ENCODE measurements around the gene GSTM1. TPM values are rescaled to one million over a fixed set of nuclear protein-coding genes. Genes with fewer than 3 reads are reported as not detected.

GSTM1 gene
- total RNA-seq, 1 donor from 2014 or later: 13.8 TPM

DNA sequence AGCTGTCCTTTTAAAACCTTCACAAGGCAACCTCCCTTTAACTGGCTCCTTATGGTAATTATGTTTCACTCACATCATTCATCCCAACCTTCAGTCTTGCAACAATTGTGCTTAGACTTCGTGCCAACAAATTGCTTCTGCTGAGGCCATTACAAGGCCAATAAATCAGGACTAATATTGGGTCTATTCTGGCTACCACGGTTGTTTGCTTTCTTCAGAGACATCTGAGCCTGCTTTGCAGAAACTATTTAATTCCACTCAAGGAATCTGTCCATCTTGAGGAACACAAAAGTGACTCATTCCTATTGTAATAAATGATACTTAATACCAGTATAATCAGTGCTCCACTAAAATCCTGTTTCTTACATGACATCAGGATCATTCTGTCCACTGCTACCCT is 34.3 kb upstream of the GSTM1 start:
- Histone ChIP-seq H3F3A (ENCODE audit: low read depth) (peaks cover 4% of the 10 kb centered on the region), H3K4me3 (no peak overlapping the region), H3K9ac (no peak overlapping the region), H3K27ac (no peak overlapping the region), H3K36me3 (no peaks in the 10 kb centered on the region), H4K20me1 (ENCODE audit: low read depth) (no peaks in the 10 kb centered on the region), H3K4me1 (peaks cover 3% of the 10 kb centered on the region), H3K79me2 (ENCODE audit: low read depth) (no peaks in the 10 kb centered on the region), H2AFZ (replicated peaks) (no peak overlapping the region), H3K4me2 (no peak overlapping the region), H3K27me3 (peaks cover 55% of the 10 kb centered on the region), H3K9me3 (ENCODE audit: low read depth) (no peaks in the 10 kb centered on the region)
- peaks cover 20% of the 10 kb centered on the region for H3K4me1 Mint-ChIP-seq
- TF ChIP-seq, protein P1, sequence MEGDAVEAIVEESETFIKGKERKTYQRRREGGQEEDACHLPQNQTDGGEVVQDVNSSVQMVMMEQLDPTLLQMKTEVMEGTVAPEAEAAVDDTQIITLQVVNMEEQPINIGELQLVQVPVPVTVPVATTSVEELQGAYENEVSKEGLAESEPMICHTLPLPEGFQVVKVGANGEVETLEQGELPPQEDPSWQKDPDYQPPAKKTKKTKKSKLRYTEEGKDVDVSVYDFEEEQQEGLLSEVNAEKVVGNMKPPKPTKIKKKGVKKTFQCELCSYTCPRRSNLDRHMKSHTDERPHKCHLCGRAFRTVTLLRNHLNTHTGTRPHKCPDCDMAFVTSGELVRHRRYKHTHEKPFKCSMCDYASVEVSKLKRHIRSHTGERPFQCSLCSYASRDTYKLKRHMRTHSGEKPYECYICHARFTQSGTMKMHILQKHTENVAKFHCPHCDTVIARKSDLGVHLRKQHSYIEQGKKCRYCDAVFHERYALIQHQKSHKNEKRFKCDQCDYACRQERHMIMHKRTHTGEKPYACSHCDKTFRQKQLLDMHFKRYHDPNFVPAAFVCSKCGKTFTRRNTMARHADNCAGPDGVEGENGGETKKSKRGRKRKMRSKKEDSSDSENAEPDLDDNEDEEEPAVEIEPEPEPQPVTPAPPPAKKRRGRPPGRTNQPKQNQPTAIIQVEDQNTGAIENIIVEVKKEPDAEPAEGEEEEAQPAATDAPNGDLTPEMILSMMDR (IDR thresholded peaks at IDR 0.05): no peak
- TF ChIP-seq EZH2phosphoT487 (IDR thresholded peaks at IDR 0.05): no peak
- TF ChIP-seq EZH2 (IDR thresholded peaks at IDR 0.05): no peak
- peaks cover 2% of the 10 kb centered on the region for H3K36me3 Mint-ChIP-seq
- DNase-seq (ENCODE audit: low spot score): no peak
- no peak overlapping the region for H3K27ac Mint-ChIP-seq
- H3K4me3 Mint-ChIP-seq: no peak overlapping the region
- H3K9me3 Mint-ChIP-seq: no peaks in the 10 kb centered on the region
- H3K27me3 Mint-ChIP-seq (ENCODE audit: insufficient read depth, low read depth): peaks cover 7% of the 10 kb centered on the region

- no peak overlapping the region for H3K27ac Mint-ChIP-seq
These were observed 33.1 kb upstream of the GSTM1 start for GRCh38 chr1:109654519-109654918.

DNA sequence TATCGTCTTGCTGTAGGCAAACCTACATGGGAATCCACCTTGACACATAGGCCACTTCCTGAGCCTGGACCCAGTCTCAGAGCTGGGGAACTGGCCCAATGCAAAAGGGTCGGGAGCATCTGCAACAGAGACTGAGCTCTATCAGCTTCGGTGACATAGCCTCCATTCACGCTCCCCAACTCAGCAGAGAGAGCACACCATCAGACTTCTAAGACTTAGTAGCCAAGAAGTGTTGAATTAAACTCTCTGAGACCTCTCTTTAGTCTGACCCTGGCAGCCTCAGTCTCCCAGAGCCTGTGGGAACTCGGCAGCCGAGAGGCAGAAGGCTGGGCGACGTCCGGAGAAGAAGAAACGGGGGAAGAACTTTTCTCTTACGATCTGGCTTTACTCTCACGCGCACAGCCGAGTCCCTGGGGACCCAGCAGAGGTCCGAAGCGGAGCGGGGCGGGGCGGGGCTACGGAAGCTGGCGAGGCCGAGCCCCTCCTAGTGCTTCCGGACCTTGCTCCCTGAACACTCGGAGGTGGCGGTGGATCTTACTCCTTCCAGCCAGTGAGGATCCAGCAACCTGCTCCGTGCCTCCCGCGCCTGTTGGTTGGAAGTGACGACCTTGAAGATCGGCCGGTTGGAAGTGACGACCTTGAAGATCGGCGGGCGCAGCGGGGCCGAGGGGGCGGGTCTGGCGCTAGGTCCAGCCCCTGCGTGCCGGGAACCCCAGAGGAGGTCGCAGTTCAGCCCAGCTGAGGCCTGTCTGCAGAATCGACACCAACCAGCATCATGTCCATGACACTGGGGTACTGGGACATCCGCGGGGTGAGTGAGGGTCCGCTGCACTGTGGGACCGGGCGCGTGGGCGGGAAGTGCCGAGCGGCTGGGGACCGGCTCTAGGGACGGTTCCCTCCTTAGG is 31.8 kb upstream of the GSTM1 start, which contains the start of gene GSTM4:
Gene GSTM4, plus strand, starts transcription at position 485 of the 905 bp plus-strand sequence. Its CDS starts 291 bp downstream, at position 776.
- peaks cover 13% of the 10 kb centered on the region for H3K27me3 Mint-ChIP-seq (ENCODE audit: insufficient read depth, low read depth)
- peaks cover 17% of the 10 kb centered on the region for H3K4me1 Mint-ChIP-seq
- Histone ChIP-seq H2AFZ (replicated peaks) (peak within 1 kb of the TSS; percentile 67), H3K4me1 (peaks cover 3% of the 10 kb centered on the region), H3F3A (ENCODE audit: low read depth) (peaks cover 4% of the 10 kb centered on the region), H3K4me3 (peak within 1 kb of the TSS; percentile 64), H3K4me2 (peak within 1 kb of the TSS; percentile 89), H4K20me1 (ENCODE audit: low read depth) (no peaks in the 10 kb centered on the region), H3K9ac (no peak within 1 kb of the TSS), H3K36me3 (no peaks in the 10 kb centered on the region), H3K9me3 (ENCODE audit: low read depth) (no peaks in the 10 kb centered on the region), H3K27ac (no peak within 1 kb of the TSS), H3K79me2 (ENCODE audit: low read depth) (no peaks in the 10 kb centered on the region), H3K27me3 (peaks cover 46% of the 10 kb centered on the region)
- peak; percentile 86 for DNase-seq (ENCODE audit: low spot score)
- peak within 1 kb of the TSS; percentile 92 for H3K27ac Mint-ChIP-seq
- H3K4me3 Mint-ChIP-seq: peak within 1 kb of the TSS; percentile 93
- no peak for TF ChIP-seq EZH2 (IDR thresholded peaks at IDR 0.05)
- no peak for TF ChIP-seq EZH2phosphoT487 (IDR thresholded peaks at IDR 0.05)
- TF ChIP-seq, protein P1 (IDR thresholded peaks at IDR 0.05): no peak
- no peaks in the 10 kb centered on the region for H3K9me3 Mint-ChIP-seq
- H3K36me3 Mint-ChIP-seq: peaks cover 6% of the 10 kb centered on the region

More at GRCh38 chr1:109654519-109654918, 33.1 kb upstream of the GSTM1 start:
- Histone ChIP-seq H3K9ac (no peak overlapping the region), H3K27ac (no peak overlapping the region), H3K79me2 (ENCODE audit: low read depth) (no peaks in the 10 kb centered on the region), H3K9me3 (ENCODE audit: low read depth) (no peaks in the 10 kb centered on the region), H3K4me1 (peaks cover 3% of the 10 kb centered on the region), H3K4me2 (no peak overlapping the region), H3K4me3 (no peak overlapping the region), H2AFZ (replicated peaks) (no peak overlapping the region), H3K27me3 (peaks cover 55% of the 10 kb centered on the region), H4K20me1 (ENCODE audit: low read depth) (no peaks in the 10 kb centered on the region), H3K36me3 (no peaks in the 10 kb centered on the region), H3F3A (ENCODE audit: low read depth) (peaks cover 4% of the 10 kb centered on the region)
- no peak for TF ChIP-seq EZH2phosphoT487 (IDR thresholded peaks at IDR 0.05)
- TF ChIP-seq, protein P1 (IDR thresholded peaks at IDR 0.05): no peak
- TF ChIP-seq EZH2 (IDR thresholded peaks at IDR 0.05): no peak
- Mint-ChIP-seq H3K9me3 (no peaks in the 10 kb centered on the region), H3K4me1 (peaks cover 15% of the 10 kb centered on the region), H3K36me3 (peaks cover 6% of the 10 kb centered on the region), H3K27me3 (ENCODE audit: insufficient read depth, low read depth) (peaks cover 11% of the 10 kb centered on the region), H3K4me3 (peak overlapping the region; percentile 93)
- DNase-seq (ENCODE audit: low spot score): no peak

Measured in neural progenitor cell (in vitro differentiated cells).